Measurements from ENCODE around the gene COL3A1. TPM values are rescaled to one million over a fixed set of nuclear protein-coding genes. Genes with fewer than 3 reads are reported as not detected.

The COL3A1 gene
- total and polyA plus RNA-seq, 2 of the 8 experiments (the other 6 are each of a cell fraction or from before 2014, with no cell fraction given): 0.07 to 0.11 TPM

GRCh38 chr2:188977317-188977716 is 3.1 kb downstream of the COL3A1 start (continued):
- TF ChIP-seq CHD7 (IDR thresholded peaks at IDR 0.05; ENCODE audit: insufficient replicate concordance, low read length) (no peak), SRF (IDR thresholded peaks at IDR 0.05; ENCODE audit: low read depth, low read length) (no peak), TEAD4 (IDR thresholded peaks at IDR 0.05; ENCODE audit: low read depth, low read length) (no peak), YY1 (IDR thresholded peaks at IDR 0.05; ENCODE audit: low read depth, low read length) (no peak), SIN3A (conservative IDR thresholded peaks at IDR 0.05 in 1 of 2, IDR thresholded peaks at IDR 0.05 in 1 of 2; ENCODE audit: low read depth in 1 of 2, low read length in 2 of 2) (no peak)

Data from H1 (cell line).